GM21526 (cell line): ENCODE measurements around the gene ADCY4.
A peak's percentile ranks its signal among the peaks of the same experiment; 100 is the strongest.

Experiments
- ATAC-seq: cut with Tn5 transposase; IDR thresholded peaks from one replicate; pipeline ENCODE4 v1.9.1; 2021; ENCODE audit warnings: moderate library complexity; ENCODE audit not compliant: unreplicated experiment, low FRiP score

The ADCY4 gene

GRCh38 chr14:24300326-24300980 lies 34.4 kb downstream of the ADCY4 start:
- no peak for ATAC-seq

GRCh38 chr14:24299255-24300191 lies 35.3 kb downstream of the ADCY4 start, which contains the start of the genes DHRS1 and NOP9:
TSS of gene DHRS1 (minus strand) at chr14:24299780. CDS start at chr14:24299106, 674 bp downstream.
TSS of gene NOP9 (plus strand) at chr14:24299850. CDS start at chr14:24299955, 105 bp downstream.
- peak; percentile 59 for ATAC-seq

- ATAC-seq: no peak
These were observed 36.0 kb downstream of the ADCY4 start for GRCh38 chr14:24298892-24299254.

GRCh38 chr14:24297190-24297964 lies 37.5 kb downstream of the ADCY4 start:
- peak; percentile 2 for ATAC-seq

- peak; percentile 39 for ATAC-seq
These were observed 38.3 kb downstream of the ADCY4 start for GRCh38 chr14:24296341-24297157.

- no peak for ATAC-seq
These were observed 41.3 kb downstream of the ADCY4 start for GRCh38 chr14:24293525-24293924.

GRCh38 chr14:24292118-24292807 lies 42.6 kb downstream of the ADCY4 start:
- ATAC-seq: no peak

GRCh38 chr14:24291446-24292117 lies 43.3 kb downstream of the ADCY4 start:
- ATAC-seq: no peak

- no peak for ATAC-seq
These were observed 44.1 kb downstream of the ADCY4 start for GRCh38 chr14:24290746-24291145.

GRCh38 chr14:24289649-24290280 lies 45.1 kb downstream of the ADCY4 start:
- no peak for ATAC-seq

- ATAC-seq: no peak
These were observed 47.9 kb downstream of the ADCY4 start for GRCh38 chr14:24286996-24287395.

GRCh38 chr14:24285351-24285750 lies 49.5 kb downstream of the ADCY4 start:
- ATAC-seq: no peak

- no peak for ATAC-seq
These were observed 50.3 kb downstream of the ADCY4 start for GRCh38 chr14:24284501-24285035.

GRCh38 chr14:24283796-24284460 lies 50.9 kb downstream of the ADCY4 start:
- ATAC-seq: no peak

GRCh38 chr14:24282736-24283135 lies 52.1 kb downstream of the ADCY4 start:
- ATAC-seq: no peak

GRCh38 chr14:24281636-24282035 lies 53.2 kb downstream of the ADCY4 start:
- no peak for ATAC-seq

- ATAC-seq: no peak
These were observed 53.9 kb downstream of the ADCY4 start for GRCh38 chr14:24280797-24281460.
